Cortex of kidney (tissue), 1 donor: ENCODE data around the gene MCHR1.
"Not testable (repeated sequence)": the region's sequence is repeated elsewhere in the genome, so short reads cannot be mapped to it uniquely, and the experiment has no call there.

Source experiments
- DNase-seq: peaks from one replicate; lab custom pipeline; 2025; lab: John Stamatoyannopoulos, UW

The MCHR1 gene

DNA sequence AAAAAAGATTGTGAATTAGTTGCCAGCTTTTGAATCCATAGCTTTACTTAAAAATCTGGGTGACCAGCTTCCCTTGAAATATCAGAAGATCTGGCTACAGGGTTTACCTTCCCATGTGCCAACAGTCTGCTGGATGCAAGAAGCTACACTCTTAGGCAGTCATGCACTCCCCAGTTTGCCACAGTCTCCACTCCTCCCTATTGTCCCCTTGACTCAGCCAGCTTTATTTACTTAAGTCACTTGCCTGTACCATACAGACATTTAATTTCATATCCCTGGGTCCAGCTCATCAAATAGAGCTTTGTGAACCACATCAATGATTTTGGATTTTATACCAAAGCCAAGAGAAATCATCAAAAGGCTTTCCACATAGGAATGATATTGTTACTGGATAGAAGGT lies 12.2 kb downstream of the MCHR1 start:
- DNase-seq, result no peak

DNA sequence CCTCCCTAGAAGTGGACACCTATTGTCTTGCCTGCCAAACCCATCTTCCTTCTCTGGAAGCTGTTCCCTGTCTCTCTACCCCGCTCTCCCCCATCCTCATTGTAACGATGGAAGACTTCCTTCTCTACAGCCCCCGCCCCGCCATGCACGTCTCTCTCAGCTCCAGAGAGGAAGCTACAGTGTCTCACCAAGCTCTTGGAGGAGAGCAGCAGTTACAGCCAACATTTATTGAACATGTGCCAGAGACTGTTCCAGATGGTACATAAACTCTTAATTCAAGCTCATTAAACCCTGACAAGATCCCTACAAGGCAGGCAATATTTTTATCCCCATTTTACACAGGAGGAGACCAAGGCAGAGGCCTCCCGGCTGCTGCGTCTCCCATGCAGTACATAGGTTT lies 15.1 kb downstream of the MCHR1 start:
- no peak for DNase-seq

DNA sequence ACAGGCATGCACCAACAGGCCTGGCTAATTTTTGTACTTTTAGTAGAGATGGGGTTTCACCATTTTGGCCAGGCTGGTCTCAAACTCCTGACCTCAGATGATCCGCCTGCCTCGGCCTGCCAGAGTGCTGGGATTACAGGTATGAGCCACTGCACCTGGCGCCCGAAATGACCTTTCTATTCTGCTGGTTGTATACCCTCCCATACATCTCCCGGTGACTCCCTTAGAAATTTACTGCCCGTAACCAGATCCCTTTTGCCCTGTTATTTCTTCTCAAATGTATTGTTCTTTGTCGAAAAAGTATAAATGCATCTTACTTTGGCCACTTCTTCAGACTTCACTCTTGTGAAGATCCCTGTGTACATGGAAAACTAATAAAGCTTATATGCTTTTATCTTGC lies 22.0 kb downstream of the MCHR1 start:
- no peak for DNase-seq

DNA sequence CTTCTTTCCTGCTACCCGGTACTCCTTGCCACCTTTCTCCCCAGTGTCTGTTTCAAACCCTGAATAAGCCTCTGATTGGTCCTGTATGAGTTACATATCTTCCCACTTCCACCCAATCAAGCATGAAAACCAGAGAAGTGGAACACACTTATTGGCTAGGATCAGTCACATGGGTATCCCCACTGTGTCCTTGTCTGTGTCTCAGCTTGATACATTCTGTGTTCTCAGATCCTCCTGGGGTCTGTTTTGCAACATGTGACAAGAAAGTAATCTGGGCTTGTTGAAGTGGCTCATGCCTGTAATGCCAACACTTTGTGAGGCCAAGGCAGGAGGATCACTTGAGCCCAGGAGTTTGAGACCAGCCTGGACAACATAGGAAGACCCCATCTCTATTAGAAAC lies 23.9 kb downstream of the MCHR1 start:
- no peak for DNase-seq

DNA sequence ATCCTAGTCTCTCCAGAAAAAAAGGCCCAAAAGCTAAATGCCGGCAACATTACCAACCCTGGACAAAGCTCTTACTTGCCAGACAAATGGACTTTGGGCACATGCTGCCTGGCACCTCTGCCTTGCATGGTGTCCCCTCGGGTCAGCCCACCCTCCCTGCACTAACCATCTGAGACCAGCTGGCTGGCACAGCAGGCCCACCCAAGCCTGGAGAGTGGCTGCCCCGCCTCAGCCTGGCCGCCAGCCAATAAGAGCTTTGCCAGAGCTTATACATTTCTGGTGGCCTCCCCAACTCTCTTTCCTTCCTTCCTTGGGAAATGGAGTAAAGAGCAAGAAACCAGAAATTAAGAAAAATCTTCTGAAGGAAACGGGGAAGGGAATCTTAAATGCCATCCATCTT lies 24.5 kb downstream of the MCHR1 start:
- no peak for DNase-seq

DNA sequence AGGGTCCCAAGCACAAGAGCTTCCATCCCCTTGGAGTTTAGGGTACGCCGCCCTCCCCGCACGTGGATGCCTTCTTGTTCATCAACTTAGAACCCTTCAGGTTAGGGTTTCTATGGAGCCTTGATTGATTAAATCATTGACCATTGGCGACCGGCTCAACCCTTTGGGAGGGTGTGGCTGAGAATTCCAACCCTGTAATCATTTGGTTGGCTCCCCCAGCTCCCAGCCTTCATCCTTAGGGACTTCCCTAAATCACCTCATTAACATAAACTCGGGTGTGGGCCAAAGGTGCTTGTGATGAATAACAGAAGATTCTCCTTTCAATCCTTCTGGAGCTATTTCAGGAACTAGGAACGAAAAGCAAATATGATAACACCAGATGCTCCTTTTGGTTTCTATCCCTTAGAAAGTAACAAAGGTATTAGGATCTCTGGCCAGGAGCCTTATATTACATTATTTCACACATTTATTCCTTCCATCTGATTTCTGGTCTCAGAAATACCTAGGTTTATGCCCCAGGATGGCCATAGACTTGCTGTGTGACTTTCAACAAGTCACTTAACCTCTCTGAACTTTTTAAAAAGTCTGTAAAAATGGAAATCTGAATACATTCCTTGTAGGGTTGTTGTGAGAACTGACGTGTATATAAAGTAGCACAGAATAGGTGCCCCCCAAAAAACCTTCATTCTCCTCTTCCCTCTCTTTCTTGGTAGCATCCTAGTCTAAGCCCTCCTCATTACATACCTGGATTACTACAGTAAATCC lies 26.8 kb downstream of the MCHR1 start:
- DNase-seq, result no peak

DNA sequence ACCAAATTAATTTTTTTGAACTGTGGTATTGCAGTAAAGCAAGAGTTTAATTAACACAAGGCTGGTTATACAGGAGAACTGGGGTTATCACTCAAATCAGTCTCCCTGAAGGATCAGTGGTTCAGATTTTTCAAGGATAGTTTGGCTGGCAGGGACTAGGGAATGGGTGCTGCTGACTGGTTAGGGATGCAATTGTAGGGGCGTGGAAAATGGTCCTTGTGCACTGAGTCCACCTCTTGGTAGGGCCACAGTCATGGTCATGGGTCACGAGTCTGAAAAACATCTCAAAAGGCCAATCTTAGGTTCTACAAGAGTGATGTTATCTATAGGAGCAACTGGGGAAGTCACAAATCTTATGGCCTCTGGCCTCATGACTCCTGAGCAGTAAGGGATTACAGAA lies 27.9 kb downstream of the MCHR1 start:
- DNase-seq, result no peak

DNA sequence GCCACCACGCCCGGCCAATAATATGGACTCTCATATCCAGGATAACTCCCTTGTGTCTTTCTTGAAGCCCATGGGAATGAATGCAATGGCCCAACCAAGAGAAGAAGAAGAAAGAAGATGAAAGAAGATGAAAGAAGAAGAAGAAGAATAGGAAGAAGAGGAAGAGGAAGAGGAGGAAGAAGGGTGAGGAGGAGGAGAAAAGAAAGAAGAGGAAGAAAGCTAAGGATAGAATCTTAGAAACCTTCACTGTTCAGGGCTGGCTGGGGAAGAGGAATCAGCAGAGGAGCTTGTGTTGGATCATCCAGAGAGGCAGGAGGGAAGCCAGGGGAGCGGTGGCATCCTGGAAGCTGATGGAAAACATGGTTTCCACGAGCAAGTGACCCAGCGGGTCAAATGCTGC lies 28.9 kb downstream of the MCHR1 start:
- DNase-seq, result no peak

DNA sequence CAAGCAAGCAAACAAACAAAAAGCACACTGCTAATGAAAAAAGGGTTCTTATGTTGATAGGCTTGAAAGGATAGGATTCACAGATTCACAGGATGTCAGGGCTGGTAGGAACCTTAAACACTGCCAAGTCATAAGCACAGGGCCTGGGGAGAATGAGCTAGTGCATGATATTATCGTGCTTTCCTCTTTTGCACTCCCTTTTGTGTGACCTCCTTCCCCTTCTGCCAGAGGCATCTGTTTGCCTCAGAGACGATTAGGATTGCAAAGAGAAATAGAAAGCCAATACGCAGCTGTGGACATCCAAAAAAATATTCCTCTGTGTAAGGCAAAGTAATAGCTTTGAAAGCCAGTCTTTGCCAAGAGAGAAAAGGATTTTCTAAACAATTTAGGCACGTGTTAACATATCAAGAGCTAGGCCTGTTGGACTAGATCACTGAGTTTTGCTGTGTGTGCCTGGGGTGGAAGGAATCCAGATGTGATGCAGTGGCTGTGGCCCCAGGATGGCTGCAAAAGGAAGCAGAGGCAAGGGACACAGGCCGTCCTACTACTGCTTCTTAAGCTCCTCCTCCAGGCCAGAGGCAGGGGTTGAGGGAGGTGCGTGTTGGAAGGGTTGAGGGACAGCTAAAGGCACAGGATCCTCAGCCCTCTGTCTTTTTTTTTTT lies 30.6 kb downstream of the MCHR1 start:
- no peak for DNase-seq

DNA sequence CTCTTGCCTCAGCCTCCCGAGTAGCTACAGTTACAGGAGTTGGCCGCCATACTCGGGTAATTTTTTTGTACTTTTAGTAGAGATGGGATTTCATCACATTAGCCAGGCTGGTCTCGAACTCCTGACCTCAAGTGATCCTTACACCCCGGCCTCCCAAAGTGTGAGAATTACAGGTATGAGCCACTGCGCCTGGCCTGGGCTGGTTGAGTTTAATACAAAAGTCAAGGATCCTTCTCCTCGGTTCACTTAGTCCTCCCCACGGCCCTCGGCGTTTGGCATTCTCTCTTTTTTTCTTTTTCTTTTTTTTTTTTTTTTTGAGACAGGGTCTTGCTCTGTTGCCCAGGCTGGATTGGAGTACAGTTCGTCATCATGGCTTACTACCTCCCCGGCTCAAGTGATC lies 33.0 kb downstream of the MCHR1 start:
- no peak for DNase-seq

DNA sequence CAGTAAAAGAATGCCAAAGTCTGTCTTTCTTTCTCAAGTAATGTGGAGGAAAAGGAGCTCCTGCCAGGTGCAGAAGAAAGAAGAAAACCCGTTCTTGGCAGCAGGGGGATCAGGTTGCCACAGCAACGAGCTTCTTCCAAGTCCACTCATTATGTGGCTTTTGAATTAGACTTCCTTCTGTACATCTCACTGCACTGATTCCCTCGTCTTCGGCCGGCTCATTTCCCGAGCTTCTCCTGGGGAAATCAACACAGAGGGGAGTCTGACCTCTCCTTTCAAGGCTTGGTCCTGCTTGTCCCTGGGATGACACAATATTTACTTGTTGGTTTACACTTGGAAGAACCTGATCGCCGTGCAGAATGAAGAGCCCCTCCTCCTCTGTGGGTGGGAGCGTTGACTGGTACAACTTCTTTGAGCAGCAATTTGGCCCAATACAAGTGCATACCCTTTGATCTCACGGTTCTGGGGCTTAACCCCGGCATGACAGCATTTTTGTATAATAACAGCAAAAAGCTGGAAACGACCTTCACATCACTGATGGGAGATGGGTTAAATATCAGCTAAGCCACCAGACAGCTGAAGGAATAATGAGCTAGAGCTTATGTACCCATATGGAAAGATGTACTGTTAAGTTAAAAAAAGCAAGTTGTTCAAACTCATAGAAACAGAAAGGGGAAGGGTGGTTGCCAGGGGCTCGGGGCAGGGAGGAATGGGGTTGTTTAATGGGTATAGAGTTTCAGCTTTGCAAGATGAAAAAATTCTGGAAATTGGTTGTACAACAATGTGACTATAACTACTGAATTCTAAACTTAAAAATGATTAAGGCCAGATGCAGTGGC lies 35.4 kb downstream of the MCHR1 start:
- DNase-seq, result no peak

DNA sequence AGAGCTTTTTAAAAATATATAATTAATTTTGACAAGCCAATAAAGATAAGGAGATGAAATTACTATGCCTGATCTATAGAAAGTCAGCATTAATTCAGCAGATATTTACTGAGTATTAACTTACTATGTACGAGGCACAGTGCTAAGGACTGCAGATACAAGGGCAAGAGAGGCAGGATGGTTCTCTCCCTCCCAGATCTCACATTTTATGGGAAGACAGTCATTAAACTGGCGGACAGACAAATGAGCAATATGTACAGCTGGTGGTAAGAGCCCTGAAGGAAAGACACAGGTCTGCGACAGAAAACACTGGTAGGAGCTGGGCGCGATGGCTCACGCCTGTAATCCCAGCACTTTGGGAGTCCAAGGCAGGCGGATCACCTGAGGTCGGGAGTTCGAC lies 36.8 kb downstream of the MCHR1 start:
- no peak for DNase-seq

DNA sequence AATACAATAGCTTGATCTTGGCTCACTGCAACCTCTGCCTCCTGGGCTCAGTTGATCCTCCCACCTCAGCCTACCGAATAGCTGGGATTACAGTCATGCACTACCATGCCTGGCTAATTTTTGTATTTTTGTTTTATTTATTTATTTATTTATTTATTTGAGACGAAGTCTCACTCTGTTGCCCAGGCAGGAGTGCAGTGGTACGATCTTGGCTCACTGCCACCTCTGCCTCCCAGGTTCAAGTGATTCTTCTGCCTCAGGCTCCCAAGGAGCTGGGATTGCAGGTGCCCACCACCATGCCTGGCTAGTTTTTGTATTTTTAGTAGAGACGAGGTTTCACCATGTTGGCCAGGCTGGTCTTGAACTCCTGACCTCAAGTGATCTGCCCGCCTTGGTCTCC lies 38.4 kb downstream of the MCHR1 start:
- DNase-seq, result not testable (repeated sequence)

DNA sequence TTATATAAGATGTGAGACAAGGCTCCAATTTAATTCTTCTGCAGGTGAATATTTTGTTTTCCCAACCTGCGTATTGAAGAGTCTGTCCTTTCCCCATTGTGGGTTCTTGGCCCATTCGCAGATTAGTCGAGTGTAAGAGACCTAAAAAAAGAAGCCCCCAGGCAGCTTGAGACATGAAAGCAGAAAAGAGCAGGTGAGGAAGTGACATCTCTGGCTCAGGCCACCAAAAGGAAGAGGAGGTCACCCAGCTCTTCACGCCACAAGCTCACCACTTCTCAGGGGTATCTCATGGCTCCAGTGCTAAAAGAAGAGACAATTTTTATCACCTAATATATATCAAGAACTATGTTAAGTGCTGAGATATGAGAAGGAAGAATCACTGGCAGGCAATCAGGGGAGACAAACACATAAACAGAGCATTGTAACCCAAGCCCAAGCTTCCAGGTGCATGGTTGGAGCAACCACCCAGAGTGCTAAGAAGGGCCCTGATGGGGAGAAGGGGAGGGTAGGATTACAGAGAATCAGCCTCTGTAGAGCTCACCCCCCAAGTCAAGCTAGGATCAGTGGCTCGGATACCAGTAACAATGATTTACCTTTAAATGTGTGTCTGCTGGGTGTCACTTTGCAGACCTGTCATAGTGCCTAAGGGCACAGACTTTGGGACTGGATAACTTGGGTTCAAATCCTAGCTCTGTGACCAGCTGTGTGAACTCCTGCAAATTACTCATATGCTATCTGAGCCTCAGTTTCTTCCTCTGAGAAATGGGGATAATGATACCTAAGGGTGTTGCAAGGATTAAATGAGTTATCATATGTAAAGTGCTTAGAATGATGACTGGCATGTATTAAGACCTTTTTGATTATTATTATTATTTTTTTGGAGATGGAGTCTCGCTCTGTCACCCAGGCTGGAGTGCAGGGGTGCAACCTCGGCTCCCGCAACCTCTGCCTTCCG lies 39.2 kb downstream of the MCHR1 start:
- no peak for DNase-seq

DNA sequence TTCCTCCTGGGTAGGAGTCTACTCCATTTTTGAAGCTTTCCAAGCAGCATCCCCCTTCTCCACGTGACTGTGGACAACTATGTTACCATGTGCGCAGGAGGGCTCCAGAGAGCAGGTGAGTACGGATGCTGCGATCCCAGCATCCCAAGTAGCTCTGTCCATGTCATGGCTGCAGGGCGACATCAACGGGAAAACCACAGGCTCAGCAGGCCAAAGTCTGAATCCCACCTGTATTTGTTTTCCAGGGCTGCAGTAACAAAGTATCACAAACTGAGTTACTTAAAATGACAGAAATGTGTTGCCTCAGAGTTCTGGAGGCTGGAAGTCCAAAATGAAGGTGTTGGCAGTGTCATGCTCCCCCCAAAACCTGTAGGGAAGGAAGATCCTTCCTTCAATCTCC lies 40.3 kb downstream of the MCHR1 start:
- DNase-seq, result no peak

DNA sequence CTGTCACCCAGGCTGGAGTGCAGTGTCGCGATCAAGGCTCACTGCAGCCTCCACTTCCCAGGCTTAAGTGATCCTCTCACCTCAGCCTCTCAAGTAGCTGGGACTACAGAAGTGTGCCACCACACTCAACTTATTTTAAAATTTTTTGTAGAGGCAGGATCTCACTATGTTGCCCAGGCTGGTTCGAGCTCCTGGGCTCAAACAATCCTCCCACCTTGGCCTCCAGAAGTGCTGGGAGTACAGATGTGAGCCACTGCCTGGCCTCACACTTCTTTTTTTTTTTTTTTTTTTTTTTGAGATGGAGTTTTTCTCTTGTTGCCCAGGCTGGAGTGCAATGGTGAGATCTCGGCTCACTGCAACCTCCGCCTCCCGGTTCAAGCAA lies 40.9 kb downstream of the MCHR1 start:
- DNase-seq, result not testable (repeated sequence)

DNA sequence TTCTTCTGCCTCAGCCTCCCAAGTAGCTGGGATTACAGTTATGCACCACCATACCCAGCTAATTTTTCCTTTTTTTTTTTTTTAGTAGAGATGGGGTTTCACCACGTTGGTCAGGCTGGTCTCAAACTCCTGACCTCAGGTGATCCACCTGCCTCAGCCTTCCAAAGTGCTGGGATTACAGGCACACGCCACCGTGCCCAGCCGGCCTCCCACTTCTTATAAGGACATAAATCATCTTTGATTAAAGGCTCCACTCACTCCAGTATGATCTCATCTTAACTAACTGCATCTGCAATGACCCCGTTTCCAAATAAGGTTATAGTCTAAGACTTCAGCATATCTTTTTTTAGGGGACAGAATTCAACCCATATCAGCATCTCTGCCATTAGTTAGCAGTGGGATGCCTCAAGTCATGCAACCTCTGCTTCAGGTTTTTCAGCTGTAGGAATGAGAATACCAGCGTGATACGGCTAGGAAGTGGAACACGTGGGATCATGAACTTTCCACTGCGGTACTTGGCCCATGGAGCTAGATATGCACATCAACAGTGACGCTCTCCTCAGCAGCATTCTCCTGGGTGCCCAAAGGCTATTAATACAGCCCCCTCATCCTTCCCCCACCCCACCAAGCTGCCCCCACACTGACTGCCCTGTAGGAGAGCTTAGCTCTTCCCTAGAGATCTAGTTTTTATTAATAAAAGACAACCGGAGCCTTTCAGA lies 41.4 kb downstream of the MCHR1 start:
- DNase-seq, result no peak

DNA sequence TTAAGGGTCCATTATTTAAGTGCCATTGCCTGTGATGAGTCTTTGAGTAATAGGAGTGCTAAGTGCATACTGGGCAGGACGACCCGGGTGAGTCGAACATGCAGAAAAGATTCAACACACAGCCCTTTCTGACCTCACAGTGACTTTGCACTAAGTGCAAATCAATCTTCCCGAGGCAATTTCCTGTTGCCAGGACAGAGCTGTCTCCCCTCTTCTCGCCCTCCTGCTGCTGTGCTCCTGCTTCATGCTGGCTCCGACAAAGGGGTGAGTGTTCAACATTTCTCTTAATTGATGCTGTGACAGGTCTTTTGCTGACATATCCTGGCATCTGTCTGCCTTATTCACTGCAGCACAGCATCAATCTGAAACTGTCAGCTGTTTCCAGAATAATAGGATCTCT lies 42.0 kb downstream of the MCHR1 start:
- DNase-seq, result no peak

DNA sequence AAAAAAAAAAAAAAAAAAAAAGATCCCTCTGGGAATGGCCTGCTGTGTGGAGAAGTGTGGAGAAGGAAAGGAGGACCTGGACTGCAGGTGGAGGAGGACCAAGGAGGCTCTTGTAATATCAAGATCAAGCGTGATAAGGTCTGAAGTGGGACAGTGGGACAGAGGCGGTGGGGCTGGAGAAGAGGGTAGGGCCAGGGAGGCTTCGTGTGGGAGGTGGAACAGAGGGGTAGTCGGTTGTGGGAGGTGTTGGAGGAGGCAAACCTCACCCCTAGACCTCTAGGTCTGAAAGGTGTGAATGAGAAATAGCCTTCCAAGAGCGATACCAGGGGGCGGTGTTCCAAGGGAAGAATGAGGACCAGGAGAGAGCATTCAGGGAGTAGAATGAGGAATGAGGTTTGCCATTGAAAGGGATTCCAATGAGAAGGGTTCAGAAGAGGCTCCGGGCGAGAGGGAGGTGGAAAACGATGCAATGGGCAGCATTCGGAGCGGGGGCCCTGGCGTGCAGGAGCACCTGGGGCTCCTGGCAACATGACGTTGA lies 44.2 kb downstream of the MCHR1 start:
- DNase-seq, result no peak

DNA sequence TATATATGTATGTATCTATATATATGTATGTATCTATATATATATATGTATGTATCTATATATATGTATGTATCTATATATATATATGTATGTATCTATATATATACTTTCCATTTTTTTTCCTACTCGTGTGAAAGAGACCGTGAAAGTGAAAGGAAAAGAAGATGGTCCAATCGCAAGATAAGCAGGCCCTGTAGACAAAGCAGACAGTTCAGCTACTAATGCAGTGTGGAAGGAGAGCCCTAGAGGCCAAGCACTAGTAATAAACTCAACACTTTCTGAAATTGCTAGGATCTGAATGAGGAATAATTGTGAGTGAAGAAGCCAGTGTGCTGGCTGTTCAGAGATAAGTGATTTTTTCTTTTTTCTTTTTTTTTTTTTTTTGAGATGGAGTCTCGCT lies 47.2 kb downstream of the MCHR1 start:
- DNase-seq, result no peak
